ENCODE results near the gene SELENOI.

SELENOI gene

DNA sequence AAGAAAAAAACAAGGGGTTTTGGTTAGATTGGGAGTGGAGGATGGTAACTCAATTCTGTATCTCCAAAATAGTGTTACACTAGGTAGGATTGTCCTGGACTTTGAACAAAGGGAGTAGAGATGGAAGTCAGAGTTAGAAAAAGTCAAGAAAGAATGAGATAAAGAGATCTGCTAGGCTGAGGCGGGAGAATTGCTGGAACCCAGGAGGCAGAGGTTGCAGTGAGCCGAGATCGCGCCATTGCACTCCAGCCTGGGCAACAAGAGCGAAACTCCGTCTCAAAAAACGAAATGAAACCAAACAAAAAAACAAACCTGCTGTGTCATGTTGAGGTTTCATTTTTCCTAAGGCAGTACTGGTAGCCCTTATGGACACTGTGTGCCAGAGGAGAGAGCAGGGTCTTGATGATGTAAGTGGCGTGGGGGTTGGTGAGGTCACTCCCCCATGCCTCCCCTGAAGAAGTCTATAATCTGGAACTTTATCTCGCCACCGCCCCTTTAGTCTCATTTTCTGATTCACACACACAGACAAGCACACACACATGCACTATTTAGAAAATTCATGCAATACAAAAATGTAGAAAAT is 66.2 kb downstream of the SELENOI start:
- DNase-seq (ENCODE audit: low spot score), result peak; percentile 70

DNA sequence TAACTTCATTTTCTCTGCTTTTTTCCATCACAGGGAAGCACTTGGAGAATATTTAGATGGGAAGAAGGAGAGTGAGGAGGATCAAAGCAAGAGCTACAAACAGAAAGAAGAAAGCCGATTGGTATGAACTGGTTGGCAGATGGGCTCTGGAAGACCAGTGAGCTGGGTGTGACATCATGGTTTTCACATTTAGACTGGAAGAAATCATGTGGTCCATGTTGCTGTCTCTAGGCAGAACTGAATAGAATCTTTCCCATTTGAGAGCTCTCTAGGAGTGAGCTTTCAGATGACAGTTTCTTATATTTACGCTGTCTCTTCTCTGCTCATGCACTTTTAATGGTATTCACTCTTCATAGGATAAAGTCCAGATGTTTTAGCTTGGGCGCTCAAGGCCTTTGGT is 68.4 kb downstream of the SELENOI start:
- DNase-seq (ENCODE audit: low spot score), result no peak

DNA sequence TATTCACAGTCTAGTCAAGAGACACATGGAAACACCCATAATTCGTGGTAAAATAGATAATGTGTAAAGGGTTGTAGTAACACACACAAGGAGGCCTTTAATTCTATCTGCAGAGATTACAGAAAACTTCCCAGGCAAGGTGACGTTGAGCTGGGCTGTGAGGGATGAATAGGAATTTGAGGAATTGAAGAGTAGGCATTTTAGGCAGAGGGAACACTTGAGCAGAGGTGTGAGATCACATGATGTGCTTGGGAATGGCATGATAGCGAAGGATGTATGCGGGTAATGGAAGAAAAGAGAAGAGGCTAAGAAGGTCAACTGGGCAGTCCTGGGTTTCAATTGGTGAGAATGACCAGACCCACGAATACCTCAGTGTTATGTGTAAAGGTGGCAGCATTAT is 76.0 kb downstream of the SELENOI start:
- DNase-seq (ENCODE audit: low spot score), result no peak

DNA sequence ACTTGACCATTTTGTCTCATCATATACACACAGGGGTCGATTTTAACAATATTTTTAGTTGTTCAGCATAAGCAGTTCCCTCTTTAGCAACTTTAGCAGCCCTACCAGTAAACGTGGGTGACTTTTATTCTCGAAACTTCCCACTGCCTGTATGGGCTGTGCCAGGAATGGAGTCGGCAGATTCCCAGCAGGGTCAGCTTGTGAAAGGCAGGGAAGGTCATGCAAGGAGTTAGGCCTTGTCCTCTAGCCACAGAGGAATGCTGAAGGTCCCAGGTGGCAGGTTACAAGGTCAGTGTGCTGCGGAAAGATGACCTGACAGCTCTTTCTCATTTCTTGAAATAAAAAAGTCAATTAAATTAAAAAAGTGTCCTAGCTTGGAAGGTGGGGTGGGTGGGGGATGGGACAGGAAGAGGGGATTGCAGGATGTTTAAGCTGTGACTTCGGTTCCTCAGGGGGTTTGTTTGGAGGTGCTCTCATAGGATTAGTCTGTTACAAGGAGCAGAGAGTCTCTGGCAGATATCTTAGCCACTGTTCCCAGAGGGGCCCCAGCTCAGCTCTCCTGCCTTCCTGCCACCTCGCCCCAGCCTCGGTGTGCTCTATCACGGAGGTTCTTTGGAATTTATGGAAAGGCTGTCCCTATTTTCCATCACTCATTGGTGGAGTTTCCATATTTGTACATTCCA is 77.1 kb downstream of the SELENOI start:
- DNase-seq (ENCODE audit: low spot score), result no peak

DNA sequence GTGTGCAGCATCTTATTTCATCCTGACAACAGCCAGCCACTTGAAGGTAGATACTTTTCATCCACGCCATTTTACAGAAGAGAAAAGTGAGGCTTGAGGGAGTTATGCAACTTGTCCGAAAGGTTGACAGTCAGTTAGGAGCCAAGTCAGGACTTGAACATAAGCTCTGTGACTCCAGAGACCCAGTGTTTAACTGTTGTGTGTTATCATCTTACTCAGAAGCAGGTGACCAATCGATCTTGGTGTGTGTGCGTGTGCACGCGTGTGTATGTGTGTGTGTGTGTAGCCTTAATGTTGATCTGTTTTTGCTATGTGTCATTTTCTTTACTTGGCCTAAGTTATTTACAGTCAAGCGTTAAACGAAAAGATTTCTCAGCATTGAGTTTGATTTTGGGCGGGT is 77.8 kb downstream of the SELENOI start:
- no peak for DNase-seq (ENCODE audit: low spot score)

DNA sequence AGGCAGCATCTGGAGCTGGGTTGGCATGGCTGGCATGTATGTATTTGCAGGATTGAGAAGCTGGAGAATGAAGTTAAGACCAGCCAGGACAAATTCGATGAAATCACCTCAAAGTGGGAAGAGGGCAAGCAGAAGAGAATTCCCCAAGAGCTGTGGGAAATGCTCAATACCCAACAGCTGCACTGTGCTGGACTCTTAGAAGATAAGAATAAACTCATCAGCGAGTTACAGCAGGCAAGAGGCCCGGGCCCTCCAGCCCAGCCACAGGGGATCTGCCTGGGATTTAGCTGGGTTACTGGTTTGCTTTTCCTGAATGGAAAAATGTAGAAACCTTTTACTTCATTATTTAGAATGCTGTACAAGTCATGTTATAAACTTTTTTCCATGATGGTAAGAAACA is 78.3 kb downstream of the SELENOI start:
- DNase-seq (ENCODE audit: low spot score), result no peak

DNA sequence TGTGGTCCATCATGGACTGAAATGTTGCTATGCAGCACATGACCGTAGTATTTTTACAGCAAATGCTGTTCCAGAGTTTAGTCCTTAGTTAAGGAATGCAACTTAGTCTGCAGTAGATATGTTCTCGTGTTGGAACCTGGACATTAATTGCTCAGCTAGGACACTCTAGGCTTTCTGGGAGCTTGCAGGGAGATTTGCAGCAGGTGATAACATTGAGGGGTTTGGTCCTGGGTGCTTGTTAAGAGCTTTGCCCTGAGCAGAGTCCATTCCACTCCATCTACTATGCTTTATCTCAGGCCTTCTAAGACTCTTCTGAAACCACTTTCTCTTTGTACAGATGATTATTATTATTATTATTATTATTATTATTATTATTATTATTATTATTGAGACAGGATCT is 82.9 kb downstream of the SELENOI start:
- no peak for DNase-seq (ENCODE audit: low spot score)

DNA sequence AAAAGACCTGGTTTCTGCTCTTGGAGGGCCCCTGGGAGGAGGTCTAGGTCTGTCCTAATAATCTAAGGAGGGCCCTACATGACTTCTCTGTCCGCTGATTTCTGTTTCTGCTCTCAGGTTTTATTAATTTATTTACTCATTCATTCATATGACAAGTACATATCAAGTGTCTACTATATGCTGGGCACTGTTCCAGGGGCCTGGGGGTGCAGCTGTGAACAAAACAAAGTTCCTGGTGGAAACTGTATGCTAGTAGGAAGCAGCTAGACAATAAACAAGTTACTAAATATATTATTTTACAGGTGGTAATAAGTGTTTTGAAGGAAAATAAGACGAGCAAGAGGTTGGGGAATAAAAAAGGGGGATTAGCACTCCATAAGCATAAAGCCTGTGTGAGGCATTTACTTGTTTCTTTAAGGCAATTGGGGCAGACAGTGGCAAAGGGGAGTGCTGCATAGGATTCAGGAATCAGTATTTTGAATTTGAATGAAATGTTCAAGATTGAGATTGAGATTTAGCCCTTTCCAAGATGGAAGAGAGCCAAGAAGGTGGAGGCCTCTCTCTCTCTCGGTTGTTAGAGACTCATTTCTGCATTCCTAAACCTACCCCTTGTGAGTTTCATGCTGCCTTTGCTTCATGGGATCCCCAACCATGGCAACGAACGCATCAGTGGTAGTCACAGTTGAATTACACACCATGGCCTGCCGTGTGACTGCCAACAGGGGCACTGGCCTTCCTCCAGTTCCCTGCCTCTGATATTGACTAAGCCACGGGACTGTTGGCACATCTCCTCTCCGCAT is 84.0 kb downstream of the SELENOI start:
- DNase-seq (ENCODE audit: low spot score), result no peak

DNA sequence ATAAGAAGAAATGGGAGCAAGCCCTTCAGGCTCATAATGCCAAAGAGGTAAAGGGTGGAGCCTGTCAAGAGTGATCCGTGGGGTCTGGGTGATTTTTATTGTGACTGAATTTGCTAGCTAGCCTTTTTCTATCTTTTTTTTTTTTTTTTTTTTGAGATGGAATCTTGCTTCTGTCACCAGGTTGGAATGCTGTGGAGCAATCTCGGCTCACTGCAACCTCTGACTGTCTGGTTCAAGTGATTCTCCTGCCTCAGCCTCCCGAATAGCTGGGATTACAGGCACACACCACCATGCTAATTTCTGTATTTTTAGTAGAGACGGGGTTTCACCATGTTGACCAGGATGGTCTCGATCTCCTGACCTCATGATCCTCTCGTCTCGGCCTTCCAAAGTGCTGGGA is 84.9 kb downstream of the SELENOI start:
- no peak for DNase-seq (ENCODE audit: low spot score)

DNA sequence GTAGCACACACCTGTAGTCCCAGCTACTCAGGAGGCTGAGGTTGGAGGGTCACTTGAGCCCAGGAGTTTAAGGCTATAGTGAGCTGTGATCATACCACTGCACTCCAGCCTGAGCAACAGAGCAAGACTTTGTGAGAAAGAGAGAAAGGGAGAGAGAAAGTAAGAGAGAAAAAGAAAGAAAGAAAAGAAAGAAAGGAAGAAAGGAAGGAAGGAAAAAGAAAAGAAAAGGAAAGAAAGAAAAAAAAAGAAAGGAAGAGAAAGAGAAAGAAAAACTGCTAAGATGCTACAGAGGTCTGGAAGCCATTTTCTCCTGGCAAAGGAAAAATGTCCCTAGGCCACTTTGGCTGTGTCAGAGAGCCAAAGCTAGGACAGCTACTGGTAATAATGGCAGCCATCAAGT is 86.4 kb downstream of the SELENOI start:
- no peak for DNase-seq (ENCODE audit: low spot score)

DNA sequence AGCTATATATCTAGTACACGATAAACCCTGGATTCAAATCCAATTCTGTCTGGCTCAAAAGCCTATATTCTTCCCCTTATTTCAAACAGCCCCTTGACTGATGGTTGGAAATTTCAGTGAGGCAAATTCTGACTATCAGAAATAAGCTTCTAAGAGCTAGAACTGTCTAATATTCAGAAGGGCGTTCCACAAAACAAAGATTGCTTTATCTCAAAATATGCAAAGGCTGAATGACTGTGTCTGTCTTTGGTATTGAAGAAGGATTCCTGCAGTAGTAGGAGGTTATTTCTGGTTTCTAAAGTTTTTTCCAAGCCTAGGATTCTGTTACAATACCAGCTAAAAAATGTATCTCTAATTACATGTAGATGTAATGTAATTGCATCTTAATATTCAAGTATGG is 86.9 kb downstream of the SELENOI start:
- no peak for DNase-seq (ENCODE audit: low spot score)

DNA sequence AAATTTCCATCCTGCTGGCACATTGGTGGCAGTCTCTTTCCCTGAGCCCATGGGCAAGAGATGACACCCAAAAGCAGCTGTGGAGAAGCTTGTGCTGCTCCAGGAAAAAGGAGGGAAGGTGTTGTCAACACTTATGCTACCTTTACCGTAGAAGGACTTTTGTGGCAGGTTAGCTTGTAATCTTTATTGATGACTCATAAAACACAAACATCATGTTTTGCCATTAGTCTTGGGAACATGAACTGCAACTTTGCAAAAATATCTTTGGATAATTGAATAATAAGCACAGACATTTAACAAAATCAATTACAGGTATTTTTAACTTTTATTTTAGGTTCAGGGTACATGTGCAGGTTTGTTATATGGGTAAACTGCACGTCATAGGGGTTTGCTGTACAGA is 89.2 kb downstream of the SELENOI start:
- DNase-seq (ENCODE audit: low spot score), result no peak

DNA sequence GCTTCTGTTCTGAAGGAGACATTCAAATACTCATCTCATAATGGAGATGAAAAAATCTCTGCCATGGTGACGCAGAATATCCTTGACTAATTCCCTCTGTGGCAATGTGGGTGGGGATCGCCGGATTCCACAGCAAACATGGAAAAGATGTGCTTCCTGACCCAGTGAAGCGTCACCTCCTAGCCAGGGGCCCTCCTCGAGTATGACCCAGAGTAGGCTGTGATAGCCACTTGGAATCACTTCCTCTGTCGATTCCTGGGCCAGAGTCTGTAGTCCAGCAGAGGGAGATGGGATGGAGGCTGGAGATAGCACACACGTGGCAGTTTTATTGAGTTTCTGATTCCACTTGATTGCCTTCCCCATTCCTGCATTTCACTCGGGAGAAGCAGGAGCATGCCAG is 92.6 kb downstream of the SELENOI start:
- DNase-seq (ENCODE audit: low spot score), result no peak

DNA sequence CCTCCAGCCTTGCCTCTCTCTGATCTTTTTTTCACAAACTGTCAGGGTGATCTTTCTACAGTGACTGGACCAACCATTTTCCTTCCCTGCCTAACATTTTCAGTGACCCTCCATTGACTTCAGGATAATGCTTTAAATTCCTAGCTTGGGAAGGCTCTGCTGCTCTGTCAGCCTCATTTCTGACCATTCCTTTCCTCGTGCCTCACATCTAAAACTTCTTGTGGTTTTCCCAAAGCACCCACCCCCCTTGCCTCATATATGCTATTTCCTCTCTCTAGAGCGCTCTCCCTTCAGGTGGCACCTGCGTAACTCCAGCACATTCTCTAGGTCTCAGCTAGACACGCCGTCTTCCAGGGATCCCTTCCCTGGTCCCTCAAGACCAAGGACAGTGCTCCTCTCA is 93.0 kb downstream of the SELENOI start:
- DNase-seq (ENCODE audit: low spot score), result no peak

DNA sequence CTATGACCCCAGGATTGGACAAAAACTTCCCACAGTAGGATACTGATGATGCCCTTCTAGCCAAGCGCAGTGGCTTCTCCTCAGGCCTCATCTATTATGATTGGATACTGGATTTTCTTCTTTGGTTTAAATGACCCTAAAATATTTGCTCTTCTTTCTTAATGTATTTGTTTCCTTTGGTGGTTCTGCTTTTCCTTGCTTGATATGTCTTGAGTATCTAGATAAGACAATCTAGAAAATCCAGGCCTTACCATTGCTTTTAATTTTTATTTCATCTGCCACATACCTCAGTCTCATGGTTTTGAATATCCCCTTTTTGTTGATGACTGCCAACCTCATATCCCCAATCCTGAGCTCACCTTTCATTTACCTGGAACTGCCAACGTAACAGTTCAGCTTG is 96.4 kb downstream of the SELENOI start:
- DNase-seq (ENCODE audit: low spot score), result no peak

DNA sequence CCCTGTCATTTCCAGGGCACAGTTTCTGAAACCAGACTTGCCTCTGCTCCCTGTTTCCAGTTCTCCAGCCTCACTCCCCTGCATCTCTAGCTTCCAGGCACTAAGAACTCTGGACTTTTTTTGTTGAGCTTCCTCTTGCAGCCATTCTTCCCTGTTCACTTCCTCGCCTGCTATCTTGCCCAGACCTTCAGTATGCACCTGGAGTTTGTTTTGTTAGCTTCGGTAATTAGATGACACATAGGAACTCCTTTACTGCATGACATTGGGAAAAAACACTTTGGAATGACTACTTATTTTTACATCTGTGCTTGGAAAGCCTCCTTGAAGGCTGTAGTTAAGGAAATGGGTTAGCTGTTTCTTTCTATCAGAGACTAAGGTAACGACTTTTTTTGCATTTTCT is 96.8 kb downstream of the SELENOI start:
- DNase-seq (ENCODE audit: low spot score), result no peak

DNA sequence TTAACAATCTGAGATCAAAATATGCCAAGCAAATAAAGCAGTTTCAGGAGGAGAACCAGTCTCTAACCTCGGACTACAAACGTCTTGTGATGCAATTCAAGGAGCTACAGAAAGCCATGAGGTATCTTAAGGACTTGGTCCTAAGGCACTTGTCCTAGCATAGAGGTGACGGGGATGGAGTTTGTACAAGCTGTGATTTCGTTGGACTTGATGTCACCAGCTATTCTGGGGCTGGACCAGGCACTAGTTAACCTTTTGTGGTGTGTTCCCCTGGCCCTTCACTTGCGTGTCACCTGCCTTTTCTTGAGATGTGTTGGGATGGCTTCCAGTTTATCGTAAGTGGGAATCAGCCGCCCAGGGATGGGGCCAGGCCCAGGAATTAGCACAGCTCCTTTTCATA is 98.3 kb downstream of the SELENOI start:
- no peak for DNase-seq (ENCODE audit: low spot score)

Measured in hematopoietic multipotent progenitor cell treated with erythropoietin and hydrocortisone succinate and interleukin-3 and kit ligand, for 15 days (in vitro differentiated cells).